ENCODE measurements around the gene NDUFB10. TPM values are rescaled to one million over a fixed set of nuclear protein-coding genes. Genes with fewer than 3 reads are reported as not detected.
A peak's percentile ranks its signal among the peaks of the same experiment; 100 is the strongest.

The NDUFB10 gene
- total and polyA plus RNA-seq, 12 donors: 375 to 1,046 (median 590) TPM

GRCh38 chr16:1964506-1965395 is 5.4 kb downstream of the NDUFB10 start, which contains the start of gene RPS2:
RPS2 (minus strand) TSS chr16:1964826; CDS start chr16:1964625, 201 bp downstream.
- H3K4me1 ChIP-seq: peaks cover 10 to 51% (median 40%) of the 10 kb centered on the region in 9 donors
- ATAC-seq (peak; percentile 94 to 99 (median 98)), DNase-seq (peak; percentile 98)
- intact Hi-C loops (cut with DNase I): no loop called here
- peaks cover 0 to 36% (median 30%) of the 10 kb centered on the region in 9 donors for H3K36me3 ChIP-seq
- H3K27ac ChIP-seq: peak within 1 kb of the TSS; percentile 80 to 100 (median 96)
- TF ChIP-seq CTCF (IDR thresholded peaks at IDR 0.05): peak in 4 of 9 donors; percentile 5 to 34 (median 9)
- 0 to 1% methylated on average over 88 to 97 of the region's 97 CpGs for WGBS, 2 donors
- no peaks in the 10 kb centered on the region for H3K9me3 ChIP-seq
- no peaks in the 10 kb centered on the region for H3K27me3 ChIP-seq
- peak within 1 kb of the TSS; percentile 55 to 100 (median 92) for H3K4me3 ChIP-seq

GRCh38 chr16:1965396-1966001 is 6.2 kb downstream of the NDUFB10 start:
- no peak for ATAC-seq
- no peak for DNase-seq
- intact Hi-C loops (cut with DNase I): no loop called here

GRCh38 chr16:1966460-1966859 is 7.1 kb downstream of the NDUFB10 start, which contains the start of gene RNF151:
RNF151 (plus strand) TSS chr16:1966856; CDS start chr16:1966882, 26 bp downstream.
- no peak for ATAC-seq
- no peak for TF ChIP-seq CTCF (IDR thresholded peaks at IDR 0.05)
- Histone ChIP-seq H3K4me1 (peaks cover 9 to 48% (median 34%) of the 10 kb centered on the region in 9 donors), H3K4me3 (peak within 1 kb of the TSS in 9 of 10 donors; percentile 63 to 100 (median 93)), H3K27me3 (no peaks in the 10 kb centered on the region), H3K9me3 (no peaks in the 10 kb centered on the region), H3K27ac (peak within 1 kb of the TSS in 6 of 10 donors; percentile 91 to 100 (median 96)), H3K36me3 (peaks cover 0 to 25% (median 22%) of the 10 kb centered on the region in 9 donors)
- WGBS, 2 donors: 97 to 98% methylated on average over 6 of the region's 6 CpGs
- intact Hi-C loops (cut with DNase I): no loop called here
- no peak for DNase-seq

More at GRCh38 chr16:1965396-1966001, 6.2 kb downstream of the NDUFB10 start:
- TF ChIP-seq CTCF (IDR thresholded peaks at IDR 0.05): no peak
- 23% methylated on average over 24 of the region's 24 CpGs for WGBS, 2 donors
- Histone ChIP-seq H3K4me3 (peak overlapping the region; percentile 55 to 100 (median 92)), H3K9me3 (no peaks in the 10 kb centered on the region), H3K27me3 (no peaks in the 10 kb centered on the region), H3K27ac (peak overlapping the region; percentile 80 to 100 (median 96)), H3K36me3 (peaks cover 0 to 34% (median 30%) of the 10 kb centered on the region in 9 donors), H3K4me1 (peaks cover 7 to 48% (median 33%) of the 10 kb centered on the region in 9 donors)
